ENCODE results near the gene POU2F3. TPM values are rescaled to one million over a fixed set of nuclear protein-coding genes. Genes with fewer than 3 reads are reported as not detected.

The POU2F3 gene
- total and polyA plus RNA-seq, 2 of the 4 experiments (the other 2 are of a cell fraction), result under 0.01 to 0.09 TPM

DNA sequence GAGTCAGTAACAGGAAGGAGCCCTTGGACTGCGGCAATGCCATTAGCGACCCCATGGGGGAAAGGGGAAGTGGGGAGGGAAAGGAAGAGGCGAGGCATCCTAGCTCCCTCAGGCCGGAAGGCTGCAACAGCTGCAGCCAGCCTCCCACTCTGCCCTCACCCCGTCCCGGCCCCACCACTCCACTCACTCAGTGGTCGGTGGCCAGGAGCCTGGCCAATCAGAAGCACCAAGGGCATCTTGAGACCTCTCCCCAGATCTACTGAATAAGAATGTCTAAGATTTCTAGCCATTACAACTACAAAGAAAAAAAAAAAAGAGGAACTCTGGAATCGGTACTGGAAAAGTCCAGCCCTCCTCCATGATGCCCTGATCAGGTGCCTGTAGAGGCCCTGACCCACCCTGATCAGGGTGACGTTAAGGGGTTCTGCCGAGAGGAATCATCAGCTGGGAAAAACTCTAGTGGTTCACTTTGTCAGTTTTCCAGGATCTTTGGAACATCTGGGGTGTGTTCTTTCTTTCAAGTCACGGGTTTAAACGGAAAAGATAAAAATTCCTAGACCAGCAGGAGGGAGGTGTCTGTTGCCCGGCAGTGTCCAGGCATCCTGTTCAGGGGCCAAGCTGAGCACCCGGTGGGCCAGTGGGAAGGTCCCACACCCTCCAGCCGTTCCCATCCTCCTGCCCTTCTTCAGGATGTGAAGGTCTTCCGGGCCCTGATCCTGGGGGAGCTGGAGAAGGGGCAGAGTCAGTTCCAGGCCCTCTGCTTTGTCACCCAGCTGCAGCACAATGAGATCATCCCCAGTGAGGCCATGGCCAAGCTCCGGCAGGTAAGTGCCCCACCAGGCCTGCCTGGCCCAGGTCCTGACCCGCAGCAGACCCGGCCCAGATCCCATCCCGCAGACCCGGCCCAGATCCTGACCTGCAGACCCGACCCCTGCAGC is 14.7 kb upstream of the POU2F3 start:
- Histone ChIP-seq H4K5ac (ENCODE audit: low read depth, low read length) (no peak overlapping the region), H2AK5ac (ENCODE audit: low read depth, low read length) (no peak overlapping the region), H2BK5ac (ENCODE audit: low read depth, low read length, poor library complexity, severe bottlenecking) (no peak overlapping the region), H4K91ac (ENCODE audit: insufficient read depth, low read depth, low read length) (no peak overlapping the region), H3K4me3 (ENCODE audit: insufficient read depth, low read depth, low read length) (no peak overlapping the region), H3K4ac (ENCODE audit: low read depth, low read length) (no peak overlapping the region), H4K8ac (ENCODE audit: low read depth in 2 of 2, low read length in 2 of 2) (no peak overlapping the region), H3K36me3 (ENCODE audit: control insufficient read depth, insufficient read depth, low read length) (peaks cover 7% of the 10 kb centered on the region; the same call in 1 of the 2 replicates), H3K4me1 (ENCODE audit: control insufficient read depth, insufficient read depth, low read length) (no peaks in the 10 kb centered on the region; the same call in 1 of the 2 replicates), H3K27ac (ENCODE audit: insufficient read depth, low read length) (no peak overlapping the region), H3K56ac (ENCODE audit: extremely low read depth, insufficient read depth, low read length) (no peak overlapping the region), H2AFZ (replicated peaks; ENCODE audit: low read length, poor library complexity) (peak overlapping the region; percentile 10), H3K9me1 (ENCODE audit: insufficient read depth, low read length) (peaks cover 7% of the 10 kb centered on the region; the same call in 1 of the 2 replicates), H2BK15ac (ENCODE audit: low read depth, low read length) (no peak overlapping the region), H3K18ac (ENCODE audit: low read depth, low read length) (no peak overlapping the region), H3K9me3 (ENCODE audit: control insufficient read depth, insufficient read depth, low read length) (no peaks in the 10 kb centered on the region), H2BK120ac (ENCODE audit: low read depth, low read length) (no peak overlapping the region), H2AK9ac (replicated peaks; ENCODE audit: low read depth, low read length, poor library complexity) (peak overlapping the region; percentile 51), H3K4me2 (ENCODE audit: low read depth, low read length) (no peak overlapping the region), H3K27me3 (ENCODE audit: control insufficient read depth, insufficient read depth, low read length) (no peaks in the 10 kb centered on the region), H2BK20ac (ENCODE audit: low read depth, low read length) (no peak overlapping the region), H3K9ac (ENCODE audit: low read depth, low read length) (no peak overlapping the region), H4K20me1 (ENCODE audit: insufficient read depth, low read length) (peaks cover 6% of the 10 kb centered on the region; the same call in 1 of the 2 replicates), H3K79me1 (ENCODE audit: low read depth in 1 of 2, low read length in 2 of 2) (peaks cover 3 to 5% of the 10 kb centered on the region in 2 experiments; a peak in 1 of 4 replicates), H3K23ac (ENCODE audit: low read depth, low read length) (no peak overlapping the region), H3K14ac (replicated peaks; ENCODE audit: low read depth, low read length) (no peak overlapping the region)
- CTCF ChIA-PET, result no interaction called here
- ATAC-seq (ENCODE audit: low read depth), result no peak; the same call in 1 of the 2 replicates
- WGBS, 2 experiments (ENCODE audit: extremely low coverage in 2 of 2, insufficient read length in 1 of 2), result 66% methylated on average over 7 of the region's 22 CpGs; no CpG with 5 or more reads in 1 of the 2 experiments
- in situ Hi-C loops (cut with MboI; ENCODE audit: low sequenced_read_pairs) (loop anchor here (5.0 kb wide), 1 partner anchor 53 kb away; no protein-coding TSS in a partner anchor), dilution Hi-C loops (cut with HindIII; ENCODE audit: low sequenced_read_pairs, unreplicated experiment) (no loop called here), intact Hi-C loops (cut with micrococcal nuclease) (no loop called here)
- BruUV-seq (replicated peaks), result no TSS peak
- TF ChIP-seq RFX5 (IDR thresholded peaks at IDR 0.05; ENCODE audit: low read depth, low read length) (no peak), NFE2L2 (IDR thresholded peaks at IDR 0.05; ENCODE audit: low read depth, low read length) (no peak)
- POLR2A ChIA-PET (ENCODE audit: unreplicated experiment), result no interaction called here
- no peak for DNase-seq
